ENCODE data around the gene E4F1. TPM values are rescaled to one million over a fixed set of nuclear protein-coding genes. Genes with fewer than 3 reads are reported as not detected.
A peak's percentile ranks its signal among the peaks of the same experiment; 100 is the strongest.

E4F1 gene
- total and polyA plus RNA-seq, 2 of the 13 experiments (the other 11 are each of a cell fraction or from before 2014, with no cell fraction given) = 13.8 to 19.5 TPM

- TF ChIP-seq HBP1 (CRISPR knock-in tag; IDR thresholded peaks at IDR 0.05; ENCODE audit: low read depth) = peak; percentile 86
- TF ChIP-seq NCOA5 (CRISPR knock-in tag; IDR thresholded peaks at IDR 0.05) = no peak
- no peak for TF ChIP-seq HMGA1 (CRISPR knock-in tag; conservative IDR thresholded peaks at IDR 0.05)
- 0 out of 2 replicates have a peak, but pooled peaks have one; percentile 17 for TF ChIP-seq NAIF1 (CRISPR knock-in tag; IDR thresholded peaks at IDR 0.05; ENCODE audit: borderline replicate concordance)
- TF ChIP-seq ARNTL (CRISPR knock-in tag; IDR thresholded peaks at IDR 0.05) = peak; percentile 75; the same call in 1 of the 2 replicates
- TF ChIP-seq ZNF367 (CRISPR knock-in tag; IDR thresholded peaks at IDR 0.05; ENCODE audit: borderline replicate concordance) = 0 out of 2 replicates have a peak, but pooled peaks have one; percentile 58
- TF ChIP-seq BCL6 (CRISPR knock-in tag; IDR thresholded peaks at IDR 0.05) = peak; percentile 38; the same call in 1 of the 2 replicates
- TF ChIP-seq PHB2 (IDR thresholded peaks at IDR 0.05; ENCODE audit: partially characterized antibody) = no peak
- TF ChIP-seq ZNF709 (CRISPR knock-in tag; IDR thresholded peaks at IDR 0.05) = no peak
- TF ChIP-seq ZIK1 (CRISPR knock-in tag; IDR thresholded peaks at IDR 0.05; ENCODE audit: borderline replicate concordance, low read depth) = no peak
- no peak for TF ChIP-seq CBX2 (IDR thresholded peaks at IDR 0.05; ENCODE audit: low read depth, low read length)
- TF ChIP-seq CBX2 (CRISPR knock-in tag; IDR thresholded peaks at IDR 0.05; ENCODE audit: low read depth) = no peak
- TF ChIP-seq ZSCAN5A (CRISPR knock-in tag; IDR thresholded peaks at IDR 0.05; ENCODE audit: borderline replicate concordance) = no peak
- TF ChIP-seq MYC (CRISPR knock-in tag; IDR thresholded peaks at IDR 0.05; ENCODE audit: borderline replicate concordance) = peak; percentile 94
- TF ChIP-seq RFXAP (CRISPR knock-in tag; IDR thresholded peaks at IDR 0.05; ENCODE audit: borderline replicate concordance) = peak; percentile 43; the same call in 1 of the 2 replicates
- TF ChIP-seq ZBTB21 (CRISPR knock-in tag; IDR thresholded peaks at IDR 0.05) = peak; percentile 84
- TF ChIP-seq ELF3 (CRISPR knock-in tag; IDR thresholded peaks at IDR 0.05) = 0 out of 2 replicates have a peak, but pooled peaks have one; percentile 19
- no peak for TF ChIP-seq ZXDC (CRISPR knock-in tag; IDR thresholded peaks at IDR 0.05)
- TF ChIP-seq ARID3A (IDR thresholded peaks at IDR 0.05; ENCODE audit: low read depth, low read length) = no peak
- TF ChIP-seq ZNF432 (CRISPR knock-in tag; IDR thresholded peaks at IDR 0.05; ENCODE audit: borderline replicate concordance) = no peak
- peak; percentile 78; the same call in 1 of the 2 replicates for TF ChIP-seq ZNF749 (CRISPR knock-in tag; IDR thresholded peaks at IDR 0.05; ENCODE audit: borderline replicate concordance)
- TF ChIP-seq PLRG1 (conservative IDR thresholded peaks at IDR 0.05) = no peak
- peak; percentile 44; the same call in 1 of the 2 replicates for TF ChIP-seq JUN (CRISPR knock-in tag; IDR thresholded peaks at IDR 0.05)
- no peak for TF ChIP-seq FOXP1 (IDR thresholded peaks at IDR 0.05)
- TF ChIP-seq FOXP1 (CRISPR knock-in tag; IDR thresholded peaks at IDR 0.05) = no peak
Measured at GRCh38 chr16:2223221-2223941, at the start of gene E4F1 (continued).
